NCI-H1694 (cell line): Measurements from ENCODE around the gene SLC25A24.
"Not testable (repeated sequence)": the region's sequence is repeated elsewhere in the genome, so short reads cannot be mapped to it uniquely, and the experiment has no call there.

Source experiments
- DNase-seq: peaks from one replicate; lab custom pipeline; 2025; lab: John Stamatoyannopoulos, UW

Gene SLC25A24

DNA sequence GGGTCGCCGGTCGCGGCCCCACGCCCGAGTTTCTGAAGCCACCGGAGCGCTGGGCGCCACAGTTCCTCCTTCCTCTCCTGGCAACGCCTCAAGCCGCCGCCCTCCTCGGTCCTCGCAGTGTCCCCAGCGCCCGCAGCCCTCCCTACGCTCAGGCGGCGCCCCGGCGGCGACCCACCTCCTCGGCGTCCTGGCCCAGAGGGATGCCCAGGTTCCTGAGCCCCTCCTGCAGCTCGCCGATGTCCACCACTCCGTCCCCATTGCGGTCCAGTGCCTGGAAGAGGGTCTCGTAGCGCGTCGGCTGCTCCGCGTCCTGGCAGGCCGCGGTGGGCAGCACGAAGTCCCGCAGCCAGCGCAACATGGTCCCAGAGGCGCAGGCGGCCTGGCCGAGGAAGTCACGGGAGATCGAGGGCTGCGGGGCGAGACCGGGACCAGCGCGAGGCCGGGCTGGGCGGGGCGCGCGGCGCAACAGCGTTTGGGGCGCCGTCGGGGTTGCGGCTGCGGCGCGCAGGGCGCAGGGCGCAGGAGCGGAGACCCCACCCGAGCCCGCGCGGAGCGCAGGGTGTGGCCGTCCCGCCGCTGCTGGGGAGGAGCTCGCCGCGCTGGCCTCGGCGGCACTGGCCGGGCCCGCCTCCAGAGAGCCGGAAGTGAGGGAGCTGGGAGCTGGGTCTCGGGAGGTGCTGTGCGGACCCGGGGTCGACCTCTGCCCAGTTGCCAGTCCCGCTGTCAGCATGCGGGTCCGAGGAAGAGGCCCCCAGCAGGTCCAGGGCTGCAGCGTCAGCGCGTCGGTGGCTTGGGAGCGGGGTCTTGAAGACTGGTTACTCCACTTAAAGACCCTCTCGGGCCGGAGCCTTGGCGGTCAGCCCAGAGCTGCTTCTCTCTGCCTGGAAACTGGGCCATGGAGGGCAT is at the start of gene SLC25A24:
SLC25A24 (minus strand) TSS at position 563 of the 906 bp plus-strand sequence; CDS start at position 358, 205 bp downstream.
- peak; percentile 25 for DNase-seq

DNA sequence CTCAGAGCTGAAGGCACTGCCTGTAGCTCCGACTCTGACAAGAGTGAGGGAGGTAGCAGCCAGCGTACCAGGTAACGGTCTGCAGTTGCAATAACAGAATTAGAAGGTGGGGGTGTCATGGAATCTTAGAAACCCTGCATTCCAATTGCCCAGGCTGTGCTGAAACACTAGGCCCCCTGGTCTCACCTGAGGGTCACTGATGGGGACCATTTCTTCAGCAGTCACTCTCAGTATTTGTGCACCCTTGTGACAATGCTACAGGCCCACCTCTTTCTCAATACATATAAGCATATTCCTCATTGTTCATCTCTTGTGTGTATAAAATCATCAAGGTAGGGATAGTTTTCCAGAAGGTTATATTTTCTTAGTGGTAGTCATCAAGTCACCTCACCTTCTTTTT is 43.8 kb upstream of the SLC25A24 start, which contains the start of gene NBPF4:
NBPF4 (minus strand) TSS at position 101 of the 400 bp plus-strand sequence. CDS start 315 bp downstream, outside the sequence.
- DNase-seq, result not testable (repeated sequence)

DNA sequence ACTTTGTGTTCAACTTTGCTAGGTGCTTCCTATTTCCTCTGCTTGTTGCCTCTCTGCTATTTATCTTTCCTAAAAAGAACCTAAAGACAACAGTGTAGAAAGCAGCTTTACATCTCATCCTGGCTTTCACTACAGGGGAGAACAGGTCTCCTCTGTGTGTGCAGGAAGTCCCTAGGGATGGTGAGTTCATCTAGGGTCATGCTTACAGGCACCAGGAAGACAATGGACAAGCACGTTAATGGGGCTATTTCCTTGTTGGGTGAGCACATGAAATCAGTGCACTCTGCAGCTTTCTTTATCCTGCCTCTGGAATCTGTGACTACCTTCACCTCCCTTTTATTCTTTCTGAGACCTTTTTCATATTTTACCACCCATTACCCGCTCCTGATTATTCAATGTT is 39.3 kb upstream of the SLC25A24 start:
- DNase-seq, result not testable (repeated sequence)

DNA sequence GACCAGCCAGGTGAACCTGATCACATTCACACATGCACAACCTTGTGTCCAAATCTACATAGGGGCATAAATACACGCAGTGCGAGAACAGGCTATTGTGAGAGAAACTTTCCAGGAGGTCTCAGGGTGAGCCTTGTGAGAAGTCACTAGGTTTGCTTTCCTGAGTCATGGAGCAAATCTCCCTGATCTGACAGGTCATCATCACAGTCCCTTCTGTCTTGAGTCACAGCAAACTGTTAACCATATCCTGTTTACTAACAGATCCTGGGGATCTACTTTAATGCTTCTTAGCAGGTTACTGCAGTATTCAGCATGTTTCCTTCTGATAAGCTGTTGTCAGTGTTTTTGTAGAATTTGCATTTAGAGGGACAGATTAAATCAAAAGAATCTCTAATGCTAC is 35.2 kb upstream of the SLC25A24 start:
- DNase-seq, result not testable (repeated sequence)

DNA sequence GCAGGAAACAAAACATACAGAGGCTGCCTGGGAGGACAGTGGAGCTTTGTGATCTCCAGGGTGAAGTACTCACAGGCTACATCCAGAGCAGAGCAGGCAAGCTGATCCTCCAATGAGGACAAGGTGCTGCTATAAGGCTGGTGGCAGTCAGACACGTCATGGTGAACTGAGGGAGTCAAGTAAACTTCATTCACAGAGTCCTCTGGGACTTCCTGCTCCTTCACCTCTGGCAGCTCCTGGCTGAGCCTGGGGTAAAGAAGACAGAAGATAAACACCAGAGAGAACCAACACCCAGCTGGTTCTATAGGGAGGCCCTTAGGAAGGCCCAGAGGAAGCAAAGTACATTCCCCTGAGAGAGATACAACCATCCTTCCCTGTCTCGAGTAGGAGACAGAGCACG is 32.0 kb upstream of the SLC25A24 start:
- not testable (repeated sequence) for DNase-seq

DNA sequence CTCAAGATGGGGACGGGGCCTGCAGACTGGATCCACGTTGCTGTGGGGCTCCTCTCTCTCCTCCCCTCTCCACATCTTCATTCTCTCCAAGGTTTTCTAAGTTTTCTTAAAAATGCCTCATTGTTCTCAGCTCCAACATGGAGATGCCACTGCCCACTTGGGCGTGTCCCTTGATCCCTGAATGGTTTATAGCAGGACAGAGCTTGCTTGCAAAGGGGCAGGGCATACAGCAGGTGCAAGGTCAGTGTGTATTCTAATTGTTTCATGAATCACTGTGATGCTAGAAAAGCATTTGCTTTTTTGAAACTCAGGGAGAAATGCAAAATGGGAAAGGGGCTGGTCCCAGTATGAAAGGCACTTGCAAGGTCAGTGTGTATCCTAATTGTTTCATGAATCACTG is 29.8 kb upstream of the SLC25A24 start:
- not testable (repeated sequence) for DNase-seq

DNA sequence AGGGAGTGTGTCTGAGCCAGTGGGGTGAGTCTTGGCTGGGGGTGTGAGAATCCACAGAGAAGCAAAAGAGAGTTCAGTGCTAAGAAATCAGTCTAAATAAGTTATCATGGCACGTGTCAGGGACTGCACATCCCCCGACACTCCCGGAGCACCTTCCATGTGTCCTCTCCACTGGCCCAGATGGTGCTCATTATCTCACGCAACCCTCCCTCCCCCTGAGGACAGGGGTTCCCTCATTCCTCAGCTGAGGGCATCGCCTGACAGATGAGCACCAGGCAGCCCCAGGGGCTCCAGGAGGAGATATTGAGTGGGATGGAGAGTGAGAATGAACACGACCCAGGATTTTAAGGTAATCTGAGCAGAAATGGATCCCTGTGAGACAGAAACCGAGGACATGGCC is 27.6 kb upstream of the SLC25A24 start:
- not testable (repeated sequence) for DNase-seq

DNA sequence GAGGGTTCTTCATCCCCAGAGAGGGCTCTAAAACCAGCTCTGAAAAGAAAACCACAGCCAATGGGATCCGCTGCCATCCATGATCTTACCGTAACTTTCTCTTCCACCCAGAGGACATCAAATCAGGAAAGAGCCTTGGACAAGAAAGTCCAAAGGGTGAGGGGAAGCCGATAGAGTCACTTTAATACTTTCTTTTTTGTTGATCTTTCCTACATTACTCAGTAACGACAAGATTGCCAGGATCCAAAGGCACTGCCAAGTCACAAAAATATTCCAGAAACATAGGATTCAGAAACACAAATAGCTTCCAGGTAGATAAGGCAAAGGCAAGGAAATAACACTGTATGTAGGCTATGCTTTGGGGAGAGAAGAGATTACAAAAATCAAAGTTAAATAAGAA is 26.7 kb upstream of the SLC25A24 start:
- DNase-seq, result not testable (repeated sequence)

DNA sequence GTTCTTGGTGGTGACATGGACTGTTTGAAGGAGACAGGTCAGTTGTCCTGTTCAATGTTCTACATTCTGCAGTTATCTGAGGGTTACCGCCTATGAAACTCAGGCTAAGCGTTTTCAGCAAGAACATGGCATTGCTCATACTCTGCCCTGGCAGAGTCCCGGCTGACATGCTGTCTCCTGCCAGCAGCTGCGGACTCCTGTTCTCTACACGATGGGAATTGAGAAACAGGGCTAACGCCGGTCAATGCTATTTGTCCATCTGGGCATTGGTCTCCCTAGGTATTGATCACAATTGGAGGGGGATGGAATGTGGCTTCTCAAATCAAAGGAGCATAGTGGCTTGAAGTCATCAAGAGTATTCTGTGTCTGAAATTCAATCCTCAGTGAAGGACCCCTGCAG is 23.1 kb upstream of the SLC25A24 start:
- not testable (repeated sequence) for DNase-seq

DNA sequence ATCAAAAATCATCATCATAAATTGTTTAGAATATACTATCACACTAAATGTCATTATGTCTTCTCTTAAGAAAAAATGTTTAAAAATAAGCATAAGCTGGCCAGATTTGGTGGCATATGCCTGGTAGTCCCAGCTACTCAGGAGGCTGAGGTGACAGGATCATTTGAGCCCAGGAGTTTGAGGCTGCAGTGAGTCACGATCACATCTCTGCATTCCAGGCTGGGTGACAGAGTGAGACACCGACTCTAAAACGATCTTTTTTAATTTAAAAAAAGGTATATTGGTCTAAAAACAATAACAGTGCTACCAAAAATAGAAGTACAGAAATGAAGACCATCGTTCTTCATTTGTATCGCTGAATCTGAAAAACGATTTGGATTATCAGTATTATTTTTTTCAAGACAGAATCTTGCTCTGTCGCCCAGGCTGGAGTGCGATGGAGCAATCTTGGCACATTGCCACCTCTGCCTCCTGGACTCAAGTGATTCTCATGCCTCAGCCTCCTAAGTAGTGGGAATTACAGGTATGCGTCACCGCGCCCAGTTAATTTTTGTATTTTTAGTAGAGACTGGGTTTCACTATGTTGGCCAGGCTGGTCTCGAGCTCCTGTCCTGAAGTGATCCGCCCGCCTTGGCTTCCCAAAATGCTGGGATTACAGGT is 17.5 kb upstream of the SLC25A24 start:
- not testable (repeated sequence) for DNase-seq

DNA sequence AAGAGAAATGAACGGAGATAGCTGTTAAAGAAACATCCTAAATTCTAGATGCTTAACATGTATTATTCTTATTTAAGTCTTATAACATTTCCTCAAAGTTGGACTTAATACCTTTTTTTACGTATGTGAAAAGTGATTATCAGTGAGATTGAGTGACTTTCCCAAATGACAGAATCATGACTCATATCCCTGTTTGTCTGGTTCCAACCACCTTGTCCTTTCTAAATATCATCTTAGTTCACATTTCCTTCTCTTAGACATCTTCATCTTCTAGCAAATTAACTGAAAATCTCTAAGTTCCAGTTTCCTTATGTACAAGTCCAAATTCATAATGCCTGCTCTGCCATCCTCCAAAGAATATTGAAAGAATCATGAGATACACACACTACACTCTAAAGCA is 16.9 kb upstream of the SLC25A24 start:
- not testable (repeated sequence) for DNase-seq

DNA sequence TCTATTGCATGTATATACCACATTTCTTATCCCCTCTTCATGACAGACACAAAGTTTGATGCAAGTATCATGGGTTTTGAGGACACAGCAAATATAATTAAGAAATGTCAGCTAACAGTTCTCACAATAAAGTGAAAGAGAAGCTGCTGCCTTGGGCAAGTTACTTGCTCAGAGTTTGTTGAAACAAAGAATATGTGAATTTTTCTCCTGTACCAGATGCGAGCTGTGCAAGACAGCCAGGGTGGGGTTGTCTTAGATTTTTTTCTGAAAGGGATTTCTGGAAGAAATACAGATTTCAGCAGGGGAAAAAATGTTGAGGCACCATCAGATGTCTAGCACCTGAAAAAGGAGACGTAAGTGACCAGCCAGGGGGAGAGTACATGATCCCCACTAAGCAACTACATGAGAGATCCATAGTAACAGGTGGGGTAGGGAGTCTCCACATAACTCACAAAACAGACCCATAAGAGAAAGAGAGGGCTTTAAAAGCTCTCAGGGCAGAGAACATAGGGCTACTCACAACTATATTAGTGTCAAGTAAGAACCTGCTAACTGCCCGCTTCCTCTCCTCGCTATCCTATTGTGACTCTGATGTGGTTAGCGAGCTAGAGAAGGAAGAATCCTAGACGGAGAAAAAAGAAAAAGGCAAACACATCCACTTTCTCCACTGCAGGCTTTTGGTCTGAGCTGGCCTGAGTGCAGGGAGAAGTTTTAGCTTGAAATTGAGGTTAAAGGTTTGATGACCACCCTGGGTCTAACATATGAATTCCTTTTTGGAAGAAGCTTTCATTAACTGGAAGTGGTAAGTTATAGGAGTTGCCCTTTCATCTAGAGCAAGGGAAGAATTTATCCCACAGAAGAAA is 16.1 kb upstream of the SLC25A24 start:
- not testable (repeated sequence) for DNase-seq

DNA sequence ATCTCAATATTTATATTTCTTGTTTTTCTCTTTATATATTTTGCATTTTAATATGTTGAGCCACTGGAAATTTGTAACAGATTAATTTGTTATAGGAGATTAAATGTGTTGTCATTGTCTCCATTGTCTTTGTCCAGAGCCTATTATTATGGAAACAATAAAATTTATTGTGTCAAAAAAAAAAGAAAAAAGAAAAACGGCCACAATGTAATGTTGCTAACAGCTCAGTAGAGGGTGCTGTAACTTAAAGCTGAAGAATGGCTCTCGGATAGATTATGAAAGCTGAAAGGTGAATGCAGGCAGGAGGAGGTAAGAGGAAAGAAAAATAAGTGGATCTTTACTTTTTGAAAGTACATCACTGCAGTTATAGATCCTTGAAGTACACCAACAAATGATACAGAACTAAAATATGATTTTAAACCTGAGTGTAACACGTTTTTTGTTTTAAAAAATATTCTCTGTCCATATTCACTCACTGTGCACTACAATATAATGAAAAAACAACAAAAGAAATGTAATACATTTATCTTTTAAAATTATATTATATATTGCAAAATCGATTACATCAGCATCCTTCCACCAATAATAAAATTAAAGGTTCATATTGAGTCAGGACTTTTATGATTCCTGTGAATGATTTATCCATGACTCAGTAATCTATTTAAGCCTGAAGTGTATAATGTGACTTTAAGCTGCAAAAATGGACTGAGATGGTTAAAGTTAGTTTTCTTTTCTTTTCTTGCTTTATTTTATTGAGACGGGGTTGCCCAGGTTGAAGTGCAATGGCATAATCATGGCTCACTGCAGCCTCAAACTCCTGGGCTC is 14.7 kb upstream of the SLC25A24 start:
- peak; percentile 52 for DNase-seq

DNA sequence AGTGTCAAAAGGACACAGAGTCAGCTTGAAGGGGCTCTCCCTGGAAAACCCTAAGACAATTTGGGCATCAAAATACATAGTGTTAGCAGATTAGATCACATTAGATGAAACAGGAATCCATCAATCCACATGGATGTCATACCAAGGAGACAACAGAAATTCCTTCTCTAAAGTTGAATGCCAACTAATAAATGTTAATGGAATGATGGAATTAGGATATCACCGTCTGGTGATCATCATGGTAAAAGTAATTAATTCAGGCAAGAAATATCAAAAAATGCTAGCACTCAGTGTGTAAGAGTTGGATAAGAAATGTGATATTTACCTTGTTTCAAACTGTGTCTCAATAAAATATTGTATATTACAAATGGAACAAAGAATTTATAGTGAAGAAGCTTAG is 10.9 kb upstream of the SLC25A24 start:
- DNase-seq, result no peak

DNA sequence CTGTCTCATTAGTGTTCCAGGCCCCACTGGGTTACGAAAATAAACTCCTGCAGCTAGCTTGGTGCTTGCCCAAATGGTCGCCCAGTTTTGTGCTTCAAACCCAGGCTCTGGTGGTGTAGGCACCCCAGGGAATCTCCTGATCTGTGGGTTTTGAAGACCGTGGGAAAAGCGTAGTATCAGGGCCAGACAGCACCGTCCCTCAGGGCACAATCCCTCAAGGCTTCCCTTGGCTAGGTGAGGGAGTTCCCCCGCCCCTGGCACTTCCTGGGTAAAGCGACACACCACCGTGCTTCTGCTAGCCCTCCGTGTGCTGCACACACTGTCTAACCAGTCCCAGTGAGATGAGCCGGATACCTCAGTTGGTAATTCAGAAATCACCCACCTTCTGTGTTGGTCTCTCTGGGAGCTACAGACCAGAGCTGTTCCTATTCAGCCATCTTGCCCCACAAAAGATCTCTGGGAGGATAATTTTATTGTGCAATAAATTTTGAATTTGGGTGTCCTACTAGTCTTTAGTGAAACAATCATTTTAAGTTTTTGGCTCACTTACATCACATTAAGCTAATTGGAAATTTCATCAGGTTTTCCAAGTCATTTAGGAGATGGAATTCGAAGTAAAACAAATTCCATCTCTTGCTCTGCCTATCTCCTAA is 9.4 kb upstream of the SLC25A24 start:
- DNase-seq, result no peak

DNA sequence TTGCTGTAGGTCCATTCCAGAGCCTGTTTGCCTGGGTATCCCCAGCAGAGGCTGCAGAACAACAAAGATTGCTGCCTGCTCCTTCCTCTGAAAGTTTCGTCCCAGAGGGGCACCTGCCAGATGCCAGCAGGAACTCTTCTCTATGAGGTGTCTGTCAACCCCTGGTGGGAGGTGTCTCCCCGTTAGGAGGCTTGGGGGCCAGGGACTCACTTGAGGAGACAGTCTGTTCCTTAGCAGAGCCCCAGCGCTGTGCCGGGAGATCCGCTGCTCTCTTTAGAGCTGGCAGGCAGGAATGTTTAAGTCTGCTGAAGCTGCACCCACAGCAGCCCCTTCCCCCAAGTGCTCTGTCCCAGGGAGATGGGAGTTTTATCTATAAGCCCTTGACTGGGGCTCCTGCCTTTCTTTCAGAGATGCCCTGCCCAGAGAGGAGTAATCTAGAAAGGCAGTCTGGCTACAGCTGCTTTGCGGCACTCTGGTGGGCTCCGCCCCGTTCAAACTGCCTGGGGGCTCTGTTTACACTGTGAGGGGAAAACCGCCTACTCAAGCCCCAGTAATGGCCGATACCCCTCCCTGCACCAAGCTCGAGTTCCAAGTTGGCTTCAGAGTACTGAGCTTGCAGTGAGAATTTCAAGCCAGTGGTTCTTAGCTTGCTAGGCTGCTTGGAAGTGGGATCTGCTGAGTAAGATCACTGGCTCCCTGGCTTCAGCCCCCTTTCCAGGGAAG is 8.7 kb upstream of the SLC25A24 start:
- no peak for DNase-seq

DNA sequence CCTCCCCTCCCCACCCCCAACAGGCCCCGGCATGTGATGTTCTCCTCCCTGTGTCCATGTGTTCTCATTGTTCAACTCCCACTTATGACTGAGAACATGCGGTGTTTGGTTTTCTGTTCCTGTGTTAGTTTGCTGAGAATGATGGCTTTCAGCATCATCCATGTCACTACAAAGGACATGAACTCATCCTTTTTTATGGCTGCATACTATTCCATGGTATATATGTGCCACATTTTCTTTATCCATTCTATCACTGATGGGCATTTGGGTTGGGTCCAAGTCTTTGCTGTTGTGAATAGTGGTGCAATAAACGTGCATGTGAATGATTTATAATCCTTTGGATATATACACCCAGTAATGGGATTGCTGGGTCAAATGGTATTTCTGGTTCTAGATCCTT is 3.4 kb upstream of the SLC25A24 start:
- DNase-seq, result not testable (repeated sequence)

DNA sequence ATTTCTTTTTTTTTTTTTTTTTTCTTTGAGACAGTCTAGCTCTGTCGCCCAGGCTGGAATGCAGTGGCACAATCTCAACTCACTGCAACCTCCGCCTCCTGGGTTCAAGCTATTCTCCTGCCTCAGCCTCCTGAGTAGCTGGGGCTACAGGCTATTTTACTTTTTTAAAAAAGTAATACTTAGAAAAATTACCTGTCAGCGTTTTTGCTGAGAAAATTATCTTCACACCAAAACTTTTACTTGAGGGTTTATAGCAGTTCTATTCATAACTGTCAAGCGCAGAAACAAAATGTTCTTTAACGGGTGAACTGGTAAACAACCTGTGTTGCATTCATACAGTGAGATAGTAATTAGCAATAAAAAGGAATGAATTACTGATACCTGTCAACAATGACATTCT is 1.5 kb upstream of the SLC25A24 start:
- DNase-seq, result no peak

DNA sequence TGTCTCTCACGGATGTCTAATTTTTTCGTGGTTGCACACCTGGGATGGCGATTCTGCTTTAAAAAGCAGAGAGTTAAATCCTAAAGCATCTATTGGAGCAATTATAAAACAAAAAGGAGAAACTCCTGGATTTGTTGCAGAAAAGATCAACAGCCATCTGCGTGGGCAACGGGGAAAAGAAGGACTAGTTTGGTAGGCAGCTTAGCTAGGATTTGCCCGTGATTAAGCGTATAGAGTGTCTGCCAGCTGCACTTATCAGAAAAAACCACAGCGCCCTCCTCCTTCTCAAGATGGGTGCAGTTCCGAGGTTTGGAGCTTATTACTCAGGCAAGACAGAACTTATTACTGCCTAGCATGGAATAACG is 526 bp upstream of the SLC25A24 start:
- DNase-seq, result peak; percentile 46

DNA sequence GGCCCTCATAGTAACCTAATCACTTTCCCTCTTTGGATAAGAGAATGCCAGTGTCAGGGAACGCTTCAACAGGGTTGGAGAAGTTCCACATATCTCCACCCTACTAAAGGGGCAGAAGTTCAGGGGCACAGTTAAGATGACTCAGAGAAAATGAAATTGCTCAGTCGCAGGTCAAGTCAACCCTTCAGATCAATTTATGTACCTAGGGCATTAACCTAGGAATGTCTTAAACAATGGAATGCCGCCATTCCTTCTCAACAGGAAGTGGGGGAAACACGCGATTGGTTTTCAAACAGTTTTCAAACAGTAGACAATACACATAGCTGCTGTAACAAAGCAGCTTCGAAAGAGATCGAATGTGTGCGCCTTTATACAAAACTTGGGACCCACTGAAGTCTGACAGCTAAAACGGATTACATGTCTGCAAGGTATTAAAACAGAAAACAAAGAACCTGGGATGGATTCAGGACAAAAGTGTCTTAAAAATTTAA is 897 bp downstream of the SLC25A24 start:
- peak; percentile 12 for DNase-seq
